ENCODE data around the gene NIFK. TPM values are rescaled to one million over a fixed set of nuclear protein-coding genes. Genes with fewer than 3 reads are reported as not detected.

The NIFK gene
- total and polyA plus RNA-seq, 2 donors (not counting 1 experiment from before 2014, with no cell fraction given), result 9.2 to 56.3 TPM

DNA sequence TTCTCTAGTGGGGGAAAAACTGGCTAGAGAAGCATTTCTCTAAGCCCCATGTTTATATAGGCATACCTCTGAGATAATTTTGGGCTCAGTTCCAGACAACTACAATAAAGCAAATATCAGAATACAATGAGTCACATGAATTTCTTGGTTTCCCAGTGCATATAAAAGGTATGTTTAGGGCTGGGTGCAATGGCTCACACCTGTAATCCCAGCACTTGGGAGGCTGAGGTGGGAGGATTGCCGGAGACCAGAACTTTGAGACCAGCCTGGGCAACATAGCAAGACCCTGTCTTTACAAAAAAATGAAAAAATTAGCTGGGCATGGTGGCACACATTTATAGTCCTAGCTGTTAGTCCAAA, 41.0 kb upstream of the NIFK start:
- no peaks in the 10 kb centered on the region for H3K79me2 ChIP-seq (ENCODE audit: control insufficient read depth, insufficient read depth, low read length)
- no CpG with 5 or more reads among the region's 1 CpG for WGBS (ENCODE audit: insufficient coverage)
- intact Hi-C loops (cut with micrococcal nuclease), result no loop called here
- H3K27ac ChIP-seq (ENCODE audit: low read length in 2 of 2), result no peak overlapping the region
- H3K4me3 ChIP-seq (ENCODE audit: control extremely low read depth in 1 of 5, extremely low read depth in 1 of 5, insufficient read depth in 1 of 5, low read depth in 2 of 5, low read length in 4 of 5), result no peak overlapping the region
- no peak overlapping the region for H3K4me2 ChIP-seq (replicated peaks; ENCODE audit: low read depth, low read length, poor library complexity, severe bottlenecking)
- H4K20me1 ChIP-seq (ENCODE audit: control insufficient read depth, insufficient read depth, low read length, poor library complexity, severe bottlenecking), result no peaks in the 10 kb centered on the region
- H3K9me3 ChIP-seq (ENCODE audit: control extremely low read depth in 1 of 3, control insufficient read depth in 2 of 3, insufficient read depth in 1 of 3, low read length in 2 of 3), result no peaks in the 10 kb centered on the region
- H3K4me1 ChIP-seq (ENCODE audit: control insufficient read depth in 2 of 2, insufficient read depth in 2 of 2, low read length in 2 of 2), result no peaks in the 10 kb centered on the region
- CTCF ChIA-PET, result no interaction called here
- peaks cover 0 to 3% (median 0%) of the 10 kb centered on the region in 4 experiments for H3K27me3 ChIP-seq (replicated peaks in 1 of 4; ENCODE audit: control extremely low read depth in 1 of 4, control insufficient read depth in 3 of 4, insufficient read depth in 4 of 4, low read length in 3 of 4)
- DNase-seq (no peak), ATAC-seq (ENCODE audit: low read depth) (no peak)
- TF ChIP-seq EZH2 (IDR thresholded peaks at IDR 0.05; ENCODE audit: borderline replicate concordance, insufficient read depth, low read depth, low read length, poor library complexity, severe bottlenecking), result no peak
- TF ChIP-seq, protein P1, sequence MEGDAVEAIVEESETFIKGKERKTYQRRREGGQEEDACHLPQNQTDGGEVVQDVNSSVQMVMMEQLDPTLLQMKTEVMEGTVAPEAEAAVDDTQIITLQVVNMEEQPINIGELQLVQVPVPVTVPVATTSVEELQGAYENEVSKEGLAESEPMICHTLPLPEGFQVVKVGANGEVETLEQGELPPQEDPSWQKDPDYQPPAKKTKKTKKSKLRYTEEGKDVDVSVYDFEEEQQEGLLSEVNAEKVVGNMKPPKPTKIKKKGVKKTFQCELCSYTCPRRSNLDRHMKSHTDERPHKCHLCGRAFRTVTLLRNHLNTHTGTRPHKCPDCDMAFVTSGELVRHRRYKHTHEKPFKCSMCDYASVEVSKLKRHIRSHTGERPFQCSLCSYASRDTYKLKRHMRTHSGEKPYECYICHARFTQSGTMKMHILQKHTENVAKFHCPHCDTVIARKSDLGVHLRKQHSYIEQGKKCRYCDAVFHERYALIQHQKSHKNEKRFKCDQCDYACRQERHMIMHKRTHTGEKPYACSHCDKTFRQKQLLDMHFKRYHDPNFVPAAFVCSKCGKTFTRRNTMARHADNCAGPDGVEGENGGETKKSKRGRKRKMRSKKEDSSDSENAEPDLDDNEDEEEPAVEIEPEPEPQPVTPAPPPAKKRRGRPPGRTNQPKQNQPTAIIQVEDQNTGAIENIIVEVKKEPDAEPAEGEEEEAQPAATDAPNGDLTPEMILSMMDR (IDR thresholded peaks at IDR 0.05), result no peak
- H3K27ac Mint-ChIP-seq, result no peak overlapping the region
- POLR2A ChIA-PET, result no interaction called here
- H3K4me1 Mint-ChIP-seq, result no peaks in the 10 kb centered on the region
- H2AFZ ChIP-seq (ENCODE audit: insufficient read depth, low read depth, low read length, poor library complexity, severe bottlenecking), result no peak overlapping the region
- no peaks in the 10 kb centered on the region for H3K36me3 ChIP-seq (replicated peaks in 1 of 2; ENCODE audit: control extremely low read depth in 1 of 2, control insufficient read depth in 1 of 2, extremely low read depth in 1 of 2, insufficient read depth in 2 of 2, low read length in 1 of 2)
- no peak overlapping the region for H3K9ac ChIP-seq (ENCODE audit: low read length)
- H3K27me3 Mint-ChIP-seq, result no peaks in the 10 kb centered on the region
- no peaks in the 10 kb centered on the region for H3K9me3 Mint-ChIP-seq (ENCODE audit: insufficient read depth)
- no peak overlapping the region for H3K4me3 Mint-ChIP-seq

DNA sequence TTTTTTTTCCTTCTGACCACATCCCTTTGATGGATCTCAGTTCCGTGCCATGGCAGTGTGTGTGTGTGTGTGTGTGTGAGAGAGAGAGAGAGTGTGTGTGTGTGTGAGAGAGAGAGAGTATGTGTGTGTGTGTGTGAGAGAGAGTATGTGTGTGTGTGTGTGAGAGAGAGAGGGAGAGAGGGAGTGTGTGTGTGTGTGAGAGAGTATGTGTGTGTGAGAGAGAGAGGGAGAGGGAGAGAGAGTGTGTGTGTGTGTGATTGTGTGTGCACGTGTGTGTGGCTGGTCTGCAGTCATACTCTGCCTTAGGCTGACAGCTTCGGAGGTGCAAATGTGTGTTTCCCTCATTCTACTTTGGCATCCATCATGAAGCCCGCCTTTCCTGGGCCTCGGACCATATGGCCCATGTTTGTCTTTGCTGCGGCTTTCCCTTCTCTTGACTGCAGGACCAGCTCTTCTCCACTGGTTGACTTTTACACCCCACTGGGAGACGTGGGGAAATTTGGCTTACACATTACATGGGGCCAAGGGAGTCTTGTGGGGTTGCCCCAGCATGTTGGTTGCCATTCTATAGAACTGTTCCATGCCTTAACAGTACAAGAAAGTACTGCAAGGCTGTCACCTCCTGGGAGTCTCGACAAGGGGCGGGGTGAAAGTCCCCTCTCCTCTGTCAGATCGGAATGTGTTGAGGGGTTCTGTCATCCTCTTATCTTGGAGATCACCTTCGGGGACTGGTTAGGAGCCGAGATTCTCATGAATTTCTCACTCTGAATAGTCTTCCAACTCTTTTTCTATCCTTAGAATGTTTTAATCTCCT, 40.4 kb upstream of the NIFK start:
- no peak overlapping the region for H3K4me2 ChIP-seq (replicated peaks; ENCODE audit: low read depth, low read length, poor library complexity, severe bottlenecking)
- no peak for DNase-seq
- intact Hi-C loops (cut with micrococcal nuclease), result no loop called here

More for the DNA sequence above, 40.4 kb upstream of the NIFK start:
- no peak overlapping the region for H3K9ac ChIP-seq (ENCODE audit: low read length)
- ChIA-PET CTCF (no interaction called here), POLR2A (no interaction called here)
- no peak overlapping the region for H3K4me3 ChIP-seq (ENCODE audit: control extremely low read depth in 1 of 5, extremely low read depth in 1 of 5, insufficient read depth in 1 of 5, low read depth in 2 of 5, low read length in 4 of 5)
- no peaks in the 10 kb centered on the region for H4K20me1 ChIP-seq (ENCODE audit: control insufficient read depth, insufficient read depth, low read length, poor library complexity, severe bottlenecking)
- no peak for ATAC-seq (ENCODE audit: low read depth)
- no peaks in the 10 kb centered on the region for H3K4me1 ChIP-seq (ENCODE audit: control insufficient read depth in 2 of 2, insufficient read depth in 2 of 2, low read length in 2 of 2)
- Mint-ChIP-seq H3K27ac (no peak overlapping the region), H3K27me3 (no peaks in the 10 kb centered on the region), H3K4me1 (no peaks in the 10 kb centered on the region), H3K4me3 (no peak overlapping the region), H3K9me3 (ENCODE audit: insufficient read depth) (no peaks in the 10 kb centered on the region)
- WGBS (ENCODE audit: insufficient coverage), result 84% methylated on average over 5 of the region's 12 CpGs
- no peaks in the 10 kb centered on the region for H3K79me2 ChIP-seq (ENCODE audit: control insufficient read depth, insufficient read depth, low read length)
- H3K36me3 ChIP-seq (replicated peaks in 1 of 2; ENCODE audit: control extremely low read depth in 1 of 2, control insufficient read depth in 1 of 2, extremely low read depth in 1 of 2, insufficient read depth in 2 of 2, low read length in 1 of 2), result no peaks in the 10 kb centered on the region
- peaks cover 0 to 3% (median 0%) of the 10 kb centered on the region in 4 experiments for H3K27me3 ChIP-seq (replicated peaks in 1 of 4; ENCODE audit: control extremely low read depth in 1 of 4, control insufficient read depth in 3 of 4, insufficient read depth in 4 of 4, low read length in 3 of 4)
- H3K27ac ChIP-seq (ENCODE audit: low read length in 2 of 2), result no peak overlapping the region
- no peak overlapping the region for H2AFZ ChIP-seq (ENCODE audit: insufficient read depth, low read depth, low read length, poor library complexity, severe bottlenecking)
- TF ChIP-seq, protein P1 (IDR thresholded peaks at IDR 0.05), result no peak
- TF ChIP-seq EZH2 (IDR thresholded peaks at IDR 0.05; ENCODE audit: borderline replicate concordance, insufficient read depth, low read depth, low read length, poor library complexity, severe bottlenecking), result no peak
- H3K9me3 ChIP-seq (ENCODE audit: control extremely low read depth in 1 of 3, control insufficient read depth in 2 of 3, insufficient read depth in 1 of 3, low read length in 2 of 3), result no peaks in the 10 kb centered on the region
